Activated naive CD8-positive, alpha-beta T cell treated with anti-CD3 and anti-CD28 coated beads, Interleukin-2, amount 50 U/mL, for 24 hours (primary cell): ENCODE data around the gene PLBD2.

Experiments
- ATAC-seq: fragments of 150-1000 bp; cut with Tn5 transposase; one replicate; pipeline ENCODE4 v1.10.0; 2021
- DNase-seq: peaks from one replicate; pipeline ENCODE4 v3.0.0; 2021
- H3K27ac Mint-ChIP-seq: one replicate; pipeline ENCODE4 v1.8.0; 2021; ENCODE audit warnings: mild to moderate bottlenecking, mixed read lengths
- H3K27me3 Mint-ChIP-seq: one replicate; pipeline ENCODE4 v1.8.0; 2021; ENCODE audit warnings: mixed read lengths
- H3K36me3 Mint-ChIP-seq: one replicate; pipeline ENCODE4 v1.8.0; 2021; ENCODE audit warnings: low read depth, mixed read lengths
- H3K4me1 Mint-ChIP-seq: one replicate; pipeline ENCODE4 v1.8.0; 2021; ENCODE audit warnings: mixed read lengths
- H3K4me3 Mint-ChIP-seq: one replicate; pipeline ENCODE4 v1.8.0; 2021; ENCODE audit warnings: mild to moderate bottlenecking, moderate library complexity, mixed read lengths
- H3K9me3 Mint-ChIP-seq: one replicate; pipeline ENCODE4 v1.8.0; 2021; ENCODE audit warnings: mixed read lengths

Gene PLBD2

DNA sequence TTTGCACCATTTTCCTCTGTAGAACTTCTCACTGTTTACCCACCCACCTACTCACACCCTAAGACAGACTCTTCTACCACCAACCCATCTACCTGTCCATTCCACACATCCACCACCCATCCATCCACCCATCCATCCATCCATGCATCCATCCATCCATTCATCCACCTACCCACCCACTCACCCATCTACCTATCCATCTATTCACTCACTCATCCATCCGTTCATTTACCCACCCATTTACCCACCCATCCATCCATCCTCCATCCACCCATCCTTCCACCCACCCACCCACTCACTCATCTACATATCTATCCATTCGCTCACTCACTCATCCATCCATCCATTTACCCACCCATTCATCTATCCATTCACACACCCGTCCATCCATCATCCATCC is 15.1 kb downstream of the PLBD2 start:
- Mint-ChIP-seq H3K4me1 (no peaks in the 10 kb centered on the region), H3K4me3 (no peak overlapping the region), H3K9me3 (no peaks in the 10 kb centered on the region), H3K27ac (no peak overlapping the region), H3K27me3 (no peaks in the 10 kb centered on the region), H3K36me3 (peaks cover 15% of the 10 kb centered on the region)
- ATAC-seq (no peak), DNase-seq (no peak)

DNA sequence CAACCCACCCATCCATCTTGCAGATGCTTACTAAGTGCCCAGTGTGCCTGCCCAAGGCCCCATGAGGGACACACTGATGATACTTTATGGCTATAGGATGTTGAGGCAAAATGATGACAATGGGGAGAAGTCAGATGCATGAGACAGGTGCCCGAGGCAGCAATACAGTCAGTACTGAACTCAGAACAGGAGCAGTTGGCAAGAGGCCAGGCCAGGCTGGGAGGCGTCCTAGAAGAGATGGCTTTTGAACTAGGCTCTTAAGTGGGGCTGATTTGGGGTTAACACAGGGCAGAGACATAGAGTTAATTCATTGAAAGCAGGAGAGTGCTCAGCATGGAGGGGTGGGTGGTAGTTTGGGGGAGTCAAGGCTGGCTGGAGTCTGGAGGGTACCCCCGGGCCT is 15.6 kb downstream of the PLBD2 start:
- H3K36me3 Mint-ChIP-seq = peaks cover 13% of the 10 kb centered on the region
- no peak overlapping the region for H3K4me3 Mint-ChIP-seq
- ATAC-seq (no peak), DNase-seq (no peak)
- no peaks in the 10 kb centered on the region for H3K9me3 Mint-ChIP-seq
- H3K27me3 Mint-ChIP-seq = no peaks in the 10 kb centered on the region
- H3K4me1 Mint-ChIP-seq = no peaks in the 10 kb centered on the region
- H3K27ac Mint-ChIP-seq = no peak overlapping the region

DNA sequence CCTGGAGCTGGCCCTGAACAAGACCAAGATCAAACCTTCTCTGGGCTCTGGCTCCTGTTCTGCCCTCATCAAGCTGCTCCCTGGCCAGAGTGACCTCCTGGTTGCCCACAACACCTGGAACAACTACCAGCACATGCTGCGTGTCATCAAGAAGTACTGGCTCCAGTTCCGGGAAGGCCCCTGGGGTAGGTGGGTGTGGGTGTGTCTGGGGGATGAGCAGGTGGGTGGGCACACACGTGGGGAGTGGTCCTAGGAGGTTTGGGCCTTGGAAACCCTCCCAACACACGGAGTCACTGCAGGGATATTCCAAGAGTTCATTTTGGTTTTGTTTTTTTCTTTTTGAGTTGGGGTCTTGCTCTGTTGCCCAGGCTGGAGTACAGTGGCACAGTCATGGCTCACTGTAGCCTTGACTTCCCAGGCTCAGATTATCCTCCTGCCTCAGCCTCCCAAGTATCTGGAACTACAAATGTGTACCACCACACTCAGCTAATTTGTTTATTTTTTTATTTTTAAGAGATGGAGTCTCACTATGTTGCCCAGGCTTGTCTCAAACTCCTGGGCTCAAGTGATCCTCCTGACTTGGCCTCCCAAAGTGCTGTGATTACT is 16.5 kb downstream of the PLBD2 start:
- ATAC-seq (no peak), DNase-seq (no peak)
- Mint-ChIP-seq H3K27me3 (no peaks in the 10 kb centered on the region), H3K36me3 (peaks cover 15% of the 10 kb centered on the region), H3K9me3 (no peaks in the 10 kb centered on the region), H3K27ac (no peak overlapping the region), H3K4me1 (no peaks in the 10 kb centered on the region), H3K4me3 (no peak overlapping the region)

DNA sequence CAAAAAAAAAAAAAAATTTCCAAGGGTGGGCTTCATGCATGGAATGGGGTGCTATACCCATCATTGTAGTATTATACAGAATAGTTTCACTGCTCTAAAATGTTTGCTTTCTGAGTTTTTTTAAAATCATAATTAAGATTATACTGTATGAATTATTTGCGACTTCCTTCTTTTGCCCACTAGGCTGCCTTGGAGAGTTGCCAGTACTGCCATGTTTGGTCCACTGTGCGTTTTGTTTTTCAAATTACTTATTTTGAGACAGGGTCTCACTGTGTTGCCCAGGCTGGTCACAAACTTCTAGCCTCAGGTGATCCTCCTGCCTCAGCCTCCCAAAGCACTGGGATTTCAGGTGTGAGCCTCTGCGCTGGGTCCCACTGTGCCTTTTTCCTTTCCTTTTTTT is 19.9 kb downstream of the PLBD2 start:
- DNase-seq = no peak
- Mint-ChIP-seq H3K9me3 (no peaks in the 10 kb centered on the region), H3K4me1 (no peaks in the 10 kb centered on the region), H3K27ac (no peak overlapping the region), H3K27me3 (no peaks in the 10 kb centered on the region), H3K36me3 (peaks cover 15% of the 10 kb centered on the region), H3K4me3 (no peak overlapping the region)
- no peak for ATAC-seq

- Mint-ChIP-seq H3K27ac (no peak overlapping the region), H3K36me3 (peaks cover 13% of the 10 kb centered on the region), H3K9me3 (no peaks in the 10 kb centered on the region), H3K4me1 (no peaks in the 10 kb centered on the region), H3K4me3 (no peak overlapping the region), H3K27me3 (no peaks in the 10 kb centered on the region)
- no peak for ATAC-seq
- no peak for DNase-seq
Observed at GRCh38 chr12:113381220-113381619, 22.8 kb downstream of the PLBD2 start.

DNA sequence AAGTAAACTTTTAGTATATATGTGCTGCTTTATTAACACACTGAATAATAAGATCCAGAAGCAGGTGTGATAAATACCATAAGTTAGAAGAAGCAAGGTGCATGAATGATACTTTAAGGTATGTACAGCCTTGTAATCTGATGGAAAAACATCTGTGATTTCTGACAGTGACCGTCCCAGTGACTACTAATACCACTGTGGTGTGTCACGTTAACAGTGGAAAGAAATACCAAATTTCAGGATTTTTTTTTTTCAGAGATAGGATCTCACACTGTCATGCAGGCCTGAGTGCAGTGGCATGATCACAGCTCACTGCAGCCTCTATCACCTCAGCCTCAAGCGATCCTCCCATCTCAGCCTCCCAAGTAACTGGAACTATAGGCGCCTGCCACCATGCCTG is 23.8 kb downstream of the PLBD2 start:
- no peaks in the 10 kb centered on the region for H3K9me3 Mint-ChIP-seq
- no peak overlapping the region for H3K27ac Mint-ChIP-seq
- H3K27me3 Mint-ChIP-seq = no peaks in the 10 kb centered on the region
- H3K4me1 Mint-ChIP-seq = no peaks in the 10 kb centered on the region
- ATAC-seq (no peak), DNase-seq (no peak)
- H3K4me3 Mint-ChIP-seq = no peak overlapping the region
- peaks cover 12% of the 10 kb centered on the region for H3K36me3 Mint-ChIP-seq

DNA sequence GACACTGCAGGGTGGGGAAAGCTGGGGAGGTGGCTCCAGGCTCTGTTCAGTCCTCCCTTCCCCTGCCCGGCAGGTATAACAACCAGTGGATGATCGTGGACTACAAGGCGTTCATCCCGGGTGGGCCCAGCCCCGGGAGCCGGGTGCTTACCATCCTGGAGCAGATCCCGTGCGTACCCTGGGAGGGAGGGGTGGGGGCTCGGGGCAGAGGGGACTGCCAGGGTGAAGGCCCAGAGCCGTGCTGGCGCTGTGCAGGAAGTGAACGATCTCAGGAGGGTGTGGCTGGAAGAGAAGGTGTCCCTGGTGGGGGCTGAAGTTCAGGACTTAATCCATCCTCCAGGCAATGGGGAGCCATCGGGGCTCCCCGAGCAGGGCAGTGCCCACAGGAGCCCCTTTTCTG is 26.4 kb downstream of the PLBD2 start:
- Mint-ChIP-seq H3K27me3 (no peaks in the 10 kb centered on the region), H3K9me3 (no peaks in the 10 kb centered on the region), H3K36me3 (peaks cover 3% of the 10 kb centered on the region), H3K4me1 (no peaks in the 10 kb centered on the region), H3K27ac (no peak overlapping the region), H3K4me3 (no peak overlapping the region)
- no peak for DNase-seq
- ATAC-seq = no peak

DNA sequence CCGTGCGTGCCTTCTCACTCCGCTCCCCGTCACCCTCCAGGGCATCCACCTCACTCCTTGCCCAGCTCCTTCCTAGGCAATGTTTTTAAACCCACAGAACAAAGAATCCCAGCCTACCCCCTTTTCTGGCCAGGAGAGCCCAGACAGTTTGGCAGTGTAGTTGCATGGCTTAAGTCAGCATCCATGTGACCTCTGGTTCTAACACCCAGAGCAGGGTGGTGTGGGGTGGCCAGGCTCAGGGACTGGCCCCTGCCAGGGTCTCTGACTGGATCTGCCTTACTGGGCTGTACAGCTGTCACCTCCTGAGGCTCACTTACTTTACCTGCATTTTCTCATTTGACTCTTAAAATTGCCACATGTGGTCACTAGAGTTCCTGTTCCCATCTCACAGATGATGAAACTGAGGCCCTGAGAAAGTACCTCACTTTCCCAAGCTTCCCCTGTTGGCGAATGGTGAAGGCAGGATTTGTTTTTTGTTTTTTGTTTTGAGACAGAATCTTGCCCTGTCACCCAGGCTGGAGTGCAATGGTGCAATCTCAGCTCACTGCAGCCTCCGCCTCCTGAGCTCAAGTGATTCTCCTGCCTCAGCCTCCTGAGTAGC is 27.0 kb downstream of the PLBD2 start:
- no peak overlapping the region for H3K27ac Mint-ChIP-seq
- no peak for DNase-seq
- H3K9me3 Mint-ChIP-seq = no peaks in the 10 kb centered on the region
- no peaks in the 10 kb centered on the region for H3K4me1 Mint-ChIP-seq
- no peak overlapping the region for H3K4me3 Mint-ChIP-seq
- H3K27me3 Mint-ChIP-seq = no peaks in the 10 kb centered on the region
- no peak for ATAC-seq
- peaks cover 1% of the 10 kb centered on the region for H3K36me3 Mint-ChIP-seq

GRCh38 chr12:113386866-113387566 is 28.6 kb downstream of the PLBD2 start:
- Mint-ChIP-seq H3K4me1 (no peaks in the 10 kb centered on the region), H3K36me3 (no peaks in the 10 kb centered on the region), H3K9me3 (no peaks in the 10 kb centered on the region), H3K27me3 (no peaks in the 10 kb centered on the region), H3K27ac (no peak overlapping the region), H3K4me3 (no peak overlapping the region)
- no peak for ATAC-seq
- no peak for DNase-seq

DNA sequence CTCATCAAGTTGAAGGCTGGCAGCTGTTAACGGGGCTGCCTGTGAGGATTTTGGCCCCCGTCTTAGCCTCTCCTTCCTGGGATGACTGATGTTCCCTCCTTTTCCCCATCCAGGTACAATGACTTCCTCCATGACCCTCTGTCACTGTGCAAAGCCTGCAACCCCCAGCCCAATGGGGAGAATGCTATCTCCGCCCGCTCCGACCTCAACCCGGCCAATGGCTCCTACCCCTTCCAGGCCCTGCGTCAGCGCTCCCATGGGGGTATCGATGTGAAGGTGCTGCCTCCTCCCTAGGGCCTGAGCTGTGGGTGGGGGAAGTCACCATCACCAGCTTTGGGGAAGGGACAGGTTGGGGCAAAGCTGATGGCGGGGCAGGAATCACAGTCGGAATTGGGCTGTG is 29.2 kb downstream of the PLBD2 start:
- H3K27me3 Mint-ChIP-seq = no peaks in the 10 kb centered on the region
- DNase-seq (no peak), ATAC-seq (no peak)
- H3K9me3 Mint-ChIP-seq = no peaks in the 10 kb centered on the region
- no peak overlapping the region for H3K4me3 Mint-ChIP-seq
- H3K36me3 Mint-ChIP-seq = no peaks in the 10 kb centered on the region
- no peak overlapping the region for H3K27ac Mint-ChIP-seq
- no peaks in the 10 kb centered on the region for H3K4me1 Mint-ChIP-seq

GRCh38 chr12:113388351-113388750 is 30.0 kb downstream of the PLBD2 start:
- no peak for ATAC-seq
- Mint-ChIP-seq H3K36me3 (no peaks in the 10 kb centered on the region), H3K9me3 (no peaks in the 10 kb centered on the region), H3K4me3 (no peak overlapping the region), H3K4me1 (no peaks in the 10 kb centered on the region), H3K27ac (no peak overlapping the region), H3K27me3 (no peaks in the 10 kb centered on the region)
- no peak for DNase-seq

- DNase-seq (no peak), ATAC-seq (no peak)
- H3K27me3 Mint-ChIP-seq = no peaks in the 10 kb centered on the region
- no peak overlapping the region for H3K4me3 Mint-ChIP-seq
- H3K27ac Mint-ChIP-seq = no peak overlapping the region
- no peaks in the 10 kb centered on the region for H3K4me1 Mint-ChIP-seq
- H3K9me3 Mint-ChIP-seq = no peaks in the 10 kb centered on the region
- H3K36me3 Mint-ChIP-seq = no peaks in the 10 kb centered on the region
Observed at GRCh38 chr12:113390064-113391043, 32.0 kb downstream of the PLBD2 start.

GRCh38 chr12:113391145-113391544 is 32.8 kb downstream of the PLBD2 start:
- DNase-seq (no peak), ATAC-seq (no peak)
- Mint-ChIP-seq H3K4me1 (no peaks in the 10 kb centered on the region), H3K4me3 (no peak overlapping the region), H3K27me3 (no peaks in the 10 kb centered on the region), H3K9me3 (no peaks in the 10 kb centered on the region), H3K36me3 (no peaks in the 10 kb centered on the region), H3K27ac (no peak overlapping the region)

DNA sequence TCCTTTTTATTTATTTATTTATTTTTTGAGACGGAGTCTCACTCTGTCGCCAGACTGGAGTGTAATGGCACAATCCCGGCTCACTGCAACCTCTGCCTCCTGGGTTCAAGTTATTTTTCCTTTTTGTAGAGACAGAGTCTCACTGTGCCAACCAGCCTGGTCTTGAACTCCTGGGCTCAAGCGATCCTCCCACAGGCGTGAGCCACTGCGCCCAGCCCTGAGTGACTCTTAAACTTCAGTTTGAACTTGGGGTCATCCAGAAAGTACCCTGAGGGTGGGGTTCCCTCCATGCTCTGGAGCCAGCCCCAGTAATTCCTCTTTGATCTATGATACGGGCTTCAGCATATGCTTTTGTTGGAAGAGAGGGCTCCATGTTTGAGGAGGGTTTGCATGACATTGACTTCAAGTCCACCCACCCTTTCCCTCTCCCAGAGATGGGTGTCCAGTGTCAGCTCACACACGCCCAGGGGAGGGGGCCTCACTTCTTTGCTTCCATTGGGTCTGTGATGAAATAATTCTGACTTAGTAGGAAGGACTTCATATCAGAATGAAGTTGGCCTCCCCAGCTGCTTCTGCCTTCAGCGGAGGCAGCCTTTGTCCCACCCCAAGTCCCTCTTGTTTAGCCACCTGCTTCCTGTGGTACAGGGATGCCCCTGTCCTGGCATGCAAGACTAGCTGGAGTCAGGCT is 33.4 kb downstream of the PLBD2 start:
- H3K4me3 Mint-ChIP-seq = no peak overlapping the region
- ATAC-seq (no peak), DNase-seq (no peak)
- no peaks in the 10 kb centered on the region for H3K36me3 Mint-ChIP-seq
- no peaks in the 10 kb centered on the region for H3K9me3 Mint-ChIP-seq
- H3K27ac Mint-ChIP-seq = no peak overlapping the region
- H3K27me3 Mint-ChIP-seq = no peaks in the 10 kb centered on the region
- no peaks in the 10 kb centered on the region for H3K4me1 Mint-ChIP-seq
